ENCODE results near the gene FBXO27. TPM values are rescaled to one million over a fixed set of nuclear protein-coding genes. Genes with fewer than 3 reads are reported as not detected.

FBXO27 gene
- total and polyA plus RNA-seq, 2 donors (not counting 1 experiment from before 2014, with no cell fraction given), result 0.83 to 3.6 TPM

DNA sequence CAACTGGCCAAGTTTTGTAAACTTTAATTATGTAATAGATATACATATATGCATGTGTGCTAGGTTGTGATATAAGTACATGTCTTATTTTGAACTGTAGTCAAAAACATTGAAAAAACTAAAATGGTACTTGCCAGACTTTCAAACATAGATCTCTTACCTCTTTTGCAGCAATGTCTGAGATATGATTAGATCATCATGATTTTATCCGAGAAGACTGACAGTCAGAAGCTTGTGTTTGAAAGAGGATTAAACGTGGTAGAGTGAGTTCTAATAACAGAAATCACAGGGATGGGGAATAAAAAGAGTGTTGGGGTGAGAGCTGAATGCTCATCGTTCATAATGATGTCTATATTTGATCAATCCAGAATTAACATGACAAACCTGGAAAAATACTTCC is 33.6 kb upstream of the FBXO27 start:
- Histone ChIP-seq H3K27me3 (ENCODE audit: control insufficient read depth, insufficient read depth, low read length) (no peaks in the 10 kb centered on the region), H3K9me3 (ENCODE audit: control insufficient read depth, insufficient read depth, low read depth, low read length) (no peaks in the 10 kb centered on the region), H2AFZ (ENCODE audit: low read length) (no peak overlapping the region), H4K20me1 (ENCODE audit: control insufficient read depth, extremely low read depth, insufficient read depth, low read length) (no peaks in the 10 kb centered on the region), H3K36me3 (ENCODE audit: control insufficient read depth, insufficient read depth, low read length) (no peaks in the 10 kb centered on the region), H3K4me2 (ENCODE audit: extremely low read depth, insufficient read depth, low read length) (no peak overlapping the region), H3K9ac (ENCODE audit: insufficient read depth, low read length) (no peak overlapping the region), H3K4me1 (ENCODE audit: control insufficient read depth, extremely low read depth, insufficient read depth, low read length) (no peaks in the 10 kb centered on the region), H3K79me2 (ENCODE audit: control insufficient read depth, insufficient read depth, low read length) (no peaks in the 10 kb centered on the region), H3K27ac (ENCODE audit: insufficient read depth, low read length) (no peak overlapping the region), H3K4me3 (replicated peaks in 1 of 4; ENCODE audit: control extremely low read depth in 1 of 4, insufficient read depth in 1 of 4, low read depth in 3 of 4, low read length in 4 of 4) (no peak overlapping the region)
- TF ChIP-seq, protein P1, sequence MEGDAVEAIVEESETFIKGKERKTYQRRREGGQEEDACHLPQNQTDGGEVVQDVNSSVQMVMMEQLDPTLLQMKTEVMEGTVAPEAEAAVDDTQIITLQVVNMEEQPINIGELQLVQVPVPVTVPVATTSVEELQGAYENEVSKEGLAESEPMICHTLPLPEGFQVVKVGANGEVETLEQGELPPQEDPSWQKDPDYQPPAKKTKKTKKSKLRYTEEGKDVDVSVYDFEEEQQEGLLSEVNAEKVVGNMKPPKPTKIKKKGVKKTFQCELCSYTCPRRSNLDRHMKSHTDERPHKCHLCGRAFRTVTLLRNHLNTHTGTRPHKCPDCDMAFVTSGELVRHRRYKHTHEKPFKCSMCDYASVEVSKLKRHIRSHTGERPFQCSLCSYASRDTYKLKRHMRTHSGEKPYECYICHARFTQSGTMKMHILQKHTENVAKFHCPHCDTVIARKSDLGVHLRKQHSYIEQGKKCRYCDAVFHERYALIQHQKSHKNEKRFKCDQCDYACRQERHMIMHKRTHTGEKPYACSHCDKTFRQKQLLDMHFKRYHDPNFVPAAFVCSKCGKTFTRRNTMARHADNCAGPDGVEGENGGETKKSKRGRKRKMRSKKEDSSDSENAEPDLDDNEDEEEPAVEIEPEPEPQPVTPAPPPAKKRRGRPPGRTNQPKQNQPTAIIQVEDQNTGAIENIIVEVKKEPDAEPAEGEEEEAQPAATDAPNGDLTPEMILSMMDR (conservative IDR thresholded peaks at IDR 0.05 in 1 of 2, IDR thresholded peaks at IDR 0.05 in 1 of 2; ENCODE audit: low read depth in 1 of 2, low read length in 2 of 2), result no peak
- no peak for TF ChIP-seq EZH2 (IDR thresholded peaks at IDR 0.05; ENCODE audit: low read length, missing control alignments)
- DNase-seq (ENCODE audit: low read depth in 2 of 2), result no peak

DNA sequence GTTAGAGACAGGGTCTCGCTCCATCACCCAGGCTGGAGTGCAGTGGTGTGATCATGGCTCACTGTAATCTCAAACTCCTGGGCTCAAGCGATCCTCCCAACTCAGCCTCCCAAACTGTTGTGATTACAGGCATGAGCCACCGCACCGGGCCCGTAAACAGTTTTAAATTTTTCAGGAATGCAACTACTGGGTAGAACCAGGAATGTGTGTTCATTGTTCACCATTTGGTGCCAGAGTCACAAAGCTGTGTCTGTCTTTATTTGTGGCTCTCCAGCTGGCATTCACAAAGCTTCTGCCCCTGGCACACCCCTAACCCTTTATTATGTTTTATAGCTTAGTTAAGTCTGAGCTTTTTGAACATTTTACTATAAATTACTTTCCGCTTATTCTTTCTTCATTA is 32.1 kb upstream of the FBXO27 start:
- H3K4me1 ChIP-seq (ENCODE audit: control insufficient read depth, extremely low read depth, insufficient read depth, low read length), result no peaks in the 10 kb centered on the region
- H4K20me1 ChIP-seq (ENCODE audit: control insufficient read depth, extremely low read depth, insufficient read depth, low read length), result no peaks in the 10 kb centered on the region
- H3K27ac ChIP-seq (ENCODE audit: insufficient read depth, low read length), result no peak overlapping the region
- TF ChIP-seq, protein P1 (conservative IDR thresholded peaks at IDR 0.05 in 1 of 2, IDR thresholded peaks at IDR 0.05 in 1 of 2; ENCODE audit: low read depth in 1 of 2, low read length in 2 of 2), result no peak
- no peak for TF ChIP-seq EZH2 (IDR thresholded peaks at IDR 0.05; ENCODE audit: low read length, missing control alignments)
- no peak overlapping the region for H3K4me3 ChIP-seq (replicated peaks in 1 of 4; ENCODE audit: control extremely low read depth in 1 of 4, insufficient read depth in 1 of 4, low read depth in 3 of 4, low read length in 4 of 4)
- H3K9ac ChIP-seq (ENCODE audit: insufficient read depth, low read length), result no peak overlapping the region
- no peaks in the 10 kb centered on the region for H3K36me3 ChIP-seq (ENCODE audit: control insufficient read depth, insufficient read depth, low read length)
- H3K4me2 ChIP-seq (ENCODE audit: extremely low read depth, insufficient read depth, low read length), result no peak overlapping the region
- no peaks in the 10 kb centered on the region for H3K79me2 ChIP-seq (ENCODE audit: control insufficient read depth, insufficient read depth, low read length)
- no peaks in the 10 kb centered on the region for H3K27me3 ChIP-seq (ENCODE audit: control insufficient read depth, insufficient read depth, low read length)
- DNase-seq (ENCODE audit: low read depth in 2 of 2), result no peak
- no peaks in the 10 kb centered on the region for H3K9me3 ChIP-seq (ENCODE audit: control insufficient read depth, insufficient read depth, low read depth, low read length)
- H2AFZ ChIP-seq (ENCODE audit: low read length), result no peak overlapping the region

DNA sequence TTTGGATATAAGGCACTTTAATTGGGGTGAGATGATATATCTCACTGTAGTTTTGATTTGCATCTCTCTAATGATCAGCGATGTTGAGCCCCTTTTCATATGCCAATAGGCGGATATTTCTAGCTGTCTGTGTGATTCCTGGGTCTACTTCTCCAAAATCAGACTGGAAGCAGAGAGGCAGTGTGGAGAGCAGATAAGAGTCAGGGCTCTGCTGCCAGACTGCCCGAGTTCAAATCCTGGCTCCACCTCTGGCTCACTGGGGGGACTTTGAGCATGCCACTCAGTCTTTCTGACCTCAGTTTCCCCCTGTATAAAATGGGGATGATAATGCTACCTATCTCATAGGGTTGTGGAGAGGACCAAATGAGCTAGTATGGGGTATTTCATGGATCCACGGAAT is 27.8 kb upstream of the FBXO27 start:
- Histone ChIP-seq H3K36me3 (ENCODE audit: control insufficient read depth, insufficient read depth, low read length) (no peaks in the 10 kb centered on the region), H3K9me3 (ENCODE audit: control insufficient read depth, insufficient read depth, low read depth, low read length) (no peaks in the 10 kb centered on the region), H3K4me1 (ENCODE audit: control insufficient read depth, extremely low read depth, insufficient read depth, low read length) (no peaks in the 10 kb centered on the region), H2AFZ (ENCODE audit: low read length) (no peak overlapping the region), H3K4me2 (ENCODE audit: extremely low read depth, insufficient read depth, low read length) (no peak overlapping the region), H3K9ac (ENCODE audit: insufficient read depth, low read length) (no peak overlapping the region), H3K27ac (ENCODE audit: insufficient read depth, low read length) (no peak overlapping the region), H3K27me3 (ENCODE audit: control insufficient read depth, insufficient read depth, low read length) (no peaks in the 10 kb centered on the region), H3K79me2 (ENCODE audit: control insufficient read depth, insufficient read depth, low read length) (no peaks in the 10 kb centered on the region), H3K4me3 (replicated peaks in 1 of 4; ENCODE audit: control extremely low read depth in 1 of 4, insufficient read depth in 1 of 4, low read depth in 3 of 4, low read length in 4 of 4) (no peak overlapping the region), H4K20me1 (ENCODE audit: control insufficient read depth, extremely low read depth, insufficient read depth, low read length) (no peaks in the 10 kb centered on the region)
- no peak for TF ChIP-seq EZH2 (IDR thresholded peaks at IDR 0.05; ENCODE audit: low read length, missing control alignments)
- DNase-seq (ENCODE audit: low read depth in 2 of 2), result no peak
